ENCODE measurements around the gene CHRNA4.

GRCh38 chr20:63351326-63351700, 9.8 kb downstream of the CHRNA4 start:
- no peak for TF ChIP-seq CTCF (IDR thresholded peaks at IDR 0.05; ENCODE audit: extremely low read depth in 1 of 2, insufficient read depth in 1 of 2, low read depth in 1 of 2, low read length in 2 of 2)
- no peak for TF ChIP-seq POLR2A (IDR thresholded peaks at IDR 0.05; ENCODE audit: low read depth, low read length)
- TF ChIP-seq POLR2AphosphoS5 (IDR thresholded peaks at IDR 0.05; ENCODE audit: insufficient read depth, low read depth, low read length), result no peak

Data from endothelial cell of umbilical vein (primary cell).